OCI-M1 (cell line): ENCODE measurements around the gene WNT6.

ENCODE experiments used
- DNase-seq: peaks from one replicate; lab custom pipeline; 2025; lab: John Stamatoyannopoulos, UW

WNT6 gene

GRCh38 chr2:218877891-218878290 lies 18.3 kb downstream of the WNT6 start:
- DNase-seq, result no peak

- DNase-seq, result no peak
Measured at GRCh38 chr2:218878486-218878885, 18.9 kb downstream of the WNT6 start.

- DNase-seq, result no peak
Measured at GRCh38 chr2:218878926-218879761, 19.5 kb downstream of the WNT6 start.

GRCh38 chr2:218879776-218880101 lies 20.1 kb downstream of the WNT6 start:
- no peak for DNase-seq

- no peak for DNase-seq
Measured at GRCh38 chr2:218880102-218880858, 20.7 kb downstream of the WNT6 start, which contains the start of gene WNT10A. WNT10A (plus strand) TSS chr2:218880852; CDS start chr2:218880996, 144 bp downstream.

- no peak for DNase-seq
Measured at GRCh38 chr2:218880859-218881594, 21.4 kb downstream of the WNT6 start.

- DNase-seq, result no peak
Measured at GRCh38 chr2:218881744-218882460, 22.3 kb downstream of the WNT6 start.

GRCh38 chr2:218882461-218882816 lies 22.8 kb downstream of the WNT6 start:
- DNase-seq, result no peak

- no peak for DNase-seq
Measured at GRCh38 chr2:218882866-218883366, 23.3 kb downstream of the WNT6 start.

GRCh38 chr2:218883491-218884490 lies 24.2 kb downstream of the WNT6 start:
- DNase-seq, result no peak

- DNase-seq, result no peak
Measured at GRCh38 chr2:218884519-218884918, 24.9 kb downstream of the WNT6 start.

GRCh38 chr2:218885981-218886947 lies 26.7 kb downstream of the WNT6 start:
- DNase-seq, result no peak

- DNase-seq, result no peak
Measured at GRCh38 chr2:218887079-218887478, 27.5 kb downstream of the WNT6 start.

- DNase-seq, result no peak
Measured at GRCh38 chr2:218888341-218888740, 28.7 kb downstream of the WNT6 start.

GRCh38 chr2:218889937-218890336 lies 30.3 kb downstream of the WNT6 start:
- DNase-seq, result no peak

GRCh38 chr2:218890369-218890768 lies 30.8 kb downstream of the WNT6 start:
- DNase-seq, result no peak

GRCh38 chr2:218891275-218892135 lies 31.9 kb downstream of the WNT6 start:
- no peak for DNase-seq

- peak; percentile 77 for DNase-seq
Measured at GRCh38 chr2:218892693-218893348, 33.2 kb downstream of the WNT6 start.
